HepG2 (cell line): Measurements from ENCODE around the gene SLC29A1. TPM values are rescaled to one million over a fixed set of nuclear protein-coding genes. Genes with fewer than 3 reads are reported as not detected.

Source experiments
- ATAC-seq: fragments of 200-7000 bp; cut with Tn5 transposase; 3 replicates; pipeline ENCODE4 v1.9.1; 2020; ENCODE audit warnings: mild to moderate bottlenecking, moderate library complexity
- BruUV-seq: library from RNA; stranded (reverse); fragments of 400-500 nt; replicated peaks from 2 replicates; lab custom pipeline; 2021; lab: Mats Ljungman, UMichigan
- CTCF ChIA-PET: fragments of 300-600 bp; formaldehyde crosslinking; extraction: SDS; loops from one replicate; lab custom pipeline; 2021; ENCODE audit warnings: low total read pairs, inconsistent platforms, low intra/inter-chr PET ratio; lab: Yijun Ruan, JAX
- POLR2A ChIA-PET: fragments of 350-600 bp; sonication (Branson Sonifier 250); formaldehyde crosslinking; loops from one replicate; lab custom pipeline; 2020; ENCODE audit warnings: antibody characterized with exemption, inconsistent platforms; lab: Yijun Ruan, JAX
- DNase-seq: peaks from one replicate; pipeline ENCODE4 v3.0.0-alpha.2; 2015; ENCODE audit warnings: low spot score
- FAIRE-seq: peaks from 3 replicates; lab custom pipeline; 2011; peaks lifted over from hg19 to GRCh38; lab: Jason Lieb, UNC
- H2AFZ ChIP-seq: one replicate; pipeline ENCODE4 v1.6.1; 2011; ENCODE audit warnings: low read length, inconsistent platforms
- H3K27ac ChIP-seq: fragments of 300-600 bp; 3 replicates; pipeline ENCODE4 v1.8.0; 2011; ENCODE audit warnings: mixed run types, mild to moderate bottlenecking, mixed read lengths, low read length, inconsistent platforms; ENCODE audit not compliant: insufficient read depth; ENCODE audit errors: extremely low read length
- H3K27me3 ChIP-seq, 2 experiments: fragments of 200-600 bp in 1 of 2; 2 replicates in 1 of 2; 3 replicates in 1 of 2; pipeline versions ENCODE4 v1.6.0 to v1.8.0; 2011; ENCODE audit warnings: low read length in 2 of 2, mild to moderate bottlenecking in 2 of 2, moderate library complexity in 2 of 2, inconsistent platforms in 1 of 2; ENCODE audit not compliant: insufficient read depth in 2 of 2, control insufficient read depth in 1 of 2
- H3K36me3 ChIP-seq, 2 experiments: fragments of 200-600 bp in 1 of 2; replicated peaks in 1 of 2; 2 replicates in 1 of 2; 3 replicates in 1 of 2; pipeline versions ENCODE4 v1.5.1 to v1.8.0; 2011; ENCODE audit warnings: low read length in 2 of 2, inconsistent platforms in 1 of 2; ENCODE audit not compliant: insufficient read depth in 2 of 2, control insufficient read depth in 1 of 2
- H3K4me1 ChIP-seq: 2 replicates; pipeline ENCODE4 v1.5.1; 2012; ENCODE audit warnings: low read length, inconsistent platforms; ENCODE audit not compliant: insufficient read depth
- H3K4me2 ChIP-seq: 2 replicates; pipeline ENCODE4 v1.6.0; 2011; ENCODE audit warnings: low read depth, low read length, inconsistent platforms
- H3K4me3 ChIP-seq, 3 experiments: fragments of 200-600 bp in 1 of 3; sonication (generic), shearing (Covaris generic) in 1 of 3; replicated peaks in 1 of 3; 2 replicates each; pipeline ENCODE4 v1.5.1; 2011 to 2016; ENCODE audit warnings: low read length in 3 of 3, inconsistent platforms in 2 of 3, low read depth in 2 of 3, mild to moderate bottlenecking in 2 of 3, control low read depth in 1 of 3, mixed read lengths in 1 of 3; ENCODE audit not compliant: insufficient read depth in 1 of 3
- H3K79me2 ChIP-seq: one replicate; pipeline ENCODE4 v1.6.1; 2011; ENCODE audit warnings: low read length, inconsistent platforms; ENCODE audit not compliant: insufficient read depth
- H3K9ac ChIP-seq: 2 replicates; pipeline ENCODE4 v1.6.0; 2011; ENCODE audit warnings: mild to moderate bottlenecking, low read depth, low read length, inconsistent platforms; ENCODE audit not compliant: insufficient read depth
- H3K9me3 ChIP-seq: 2 replicates; pipeline ENCODE4 v1.5.1; 2012; ENCODE audit warnings: mild to moderate bottlenecking, low read length
- H4K20me1 ChIP-seq: 2 replicates; pipeline ENCODE4 v1.6.0; 2011; ENCODE audit warnings: inconsistent platforms, mild to moderate bottlenecking, low read length, moderate library complexity; ENCODE audit not compliant: insufficient read depth
- CTCF ChIP-seq: sonication (generic); formaldehyde crosslinking; IDR thresholded peaks from 2 replicates; pipeline ENCODE4 v1.5.0; 2020; ENCODE audit warnings: mild to moderate bottlenecking, missing genetic modification reagents, moderate library complexity
- POLR2AphosphoS2 ChIP-seq: IDR thresholded peaks from 2 replicates; pipeline ENCODE4 v1.6.1; 2011; ENCODE audit warnings: low read depth, low read length, improper control_type of control experiment
- WGBS: methylation state at CpG from one replicate; pipeline ENCODE4 v1.1.6; 2017; ENCODE audit warnings: low lambda C conversion rate; 5-methylcytosine and 5-hydroxymethylcytosine counted together
- in situ Hi-C: cut with HindIII; loops from 2 replicates; pipeline ENCODE4 v1.10.0; 2017; ENCODE audit warnings: low pct_unique_long_range_greater_than_20kb; ENCODE audit not compliant: extremely low pct_ligation_motif_present
- intact Hi-C: fragments of 100-400 bp; cut with micrococcal nuclease; formaldehyde crosslinking; loops from one replicate; pipeline ENCODE4 v1.10.0; 2022; ENCODE audit not compliant: unreplicated experiment
- polyA plus RNA-seq, 8 experiments: library from polyadenylated mRNA; depleted of rRNA in 3 of 8; stranded (reverse) in 7 of 8; unstranded in 1 of 8; fragments of >200 nt; fragmentation: Illumina TruSeq in 4 of 8; extraction: Trizol in 4 of 8; gene quantifications; 2 replicates each; pipeline versions ENCODE4 v1.2.1 to v1.2.3, GENCODE V29; 2011 to 2016; ENCODE audit warnings: low read depth in 4 of 8, missing spikeins in 1 of 8, mixed read lengths in 1 of 8; ENCODE audit not compliant: insufficient read depth in 1 of 8
- total RNA-seq, 5 experiments: library from RNA; depleted of rRNA; stranded (reverse); fragments of >200 nt; fragmentation: Illumina TruSeq; extraction: Trizol; gene quantifications; 2 replicates each; pipeline ENCODE4 v1.2.3, GENCODE V29; 2016; ENCODE audit warnings: low read depth in 1 of 5
- TF ChIP-seq, protein P1 (sequence below), 2 experiments: sonication (generic) in 1 of 2; formaldehyde crosslinking in 1 of 2; IDR thresholded peaks; 2 replicates each; pipeline versions ENCODE4 v1.4.0 to v1.6.1; 2018 to 2020; ENCODE audit warnings: missing genetic modification reagents in 2 of 2, borderline replicate concordance in 1 of 2, low read depth in 1 of 2, mild to moderate bottlenecking in 1 of 2, missing biosample characterization in 1 of 2
- TF ChIP-seq, protein P2 (sequence below): sonication (generic); formaldehyde crosslinking; IDR thresholded peaks from 2 replicates; pipeline ENCODE4 v1.4.0; 2020; ENCODE audit warnings: missing genetic modification reagents

SLC29A1 gene
- total and polyA plus RNA-seq, 2 of the 13 experiments (the other 11 are each of a cell fraction or from before 2014, with no cell fraction given), result 43.2 to 106 TPM

GRCh38 chr6:44253307-44254101 lies 30.1 kb downstream of the SLC29A1 start (continued):
- TF ChIP-seq CTCF (CRISPR knock-in tag), result peak; percentile 63
- TF ChIP-seq, protein P1, sequence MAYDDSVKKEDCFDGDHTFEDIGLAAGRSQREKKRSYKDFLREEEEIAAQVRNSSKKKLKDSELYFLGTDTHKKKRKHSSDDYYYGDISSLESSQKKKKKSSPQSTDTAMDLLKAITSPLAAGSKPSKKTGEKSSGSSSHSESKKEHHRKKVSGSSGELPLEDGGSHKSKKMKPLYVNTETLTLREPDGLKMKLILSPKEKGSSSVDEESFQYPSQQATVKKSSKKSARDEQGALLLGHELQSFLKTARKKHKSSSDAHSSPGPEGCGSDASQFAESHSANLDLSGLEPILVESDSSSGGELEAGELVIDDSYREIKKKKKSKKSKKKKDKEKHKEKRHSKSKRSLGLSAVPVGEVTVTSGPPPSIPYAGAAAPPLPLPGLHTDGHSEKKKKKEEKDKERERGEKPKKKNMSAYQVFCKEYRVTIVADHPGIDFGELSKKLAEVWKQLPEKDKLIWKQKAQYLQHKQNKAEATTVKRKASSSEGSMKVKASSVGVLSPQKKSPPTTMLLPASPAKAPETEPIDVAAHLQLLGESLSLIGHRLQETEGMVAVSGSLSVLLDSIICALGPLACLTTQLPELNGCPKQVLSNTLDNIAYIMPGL (CRISPR knock-in tag; IDR thresholded peaks at IDR 0.05; ENCODE audit: borderline replicate concordance in 1 of 2, low read depth in 1 of 2), result 0 out of 4 replicates have a peak, but pooled peaks have one; percentile 29 to 43
- TF ChIP-seq POLR2AphosphoS2, result peak; percentile 85; the same call in 1 of the 2 replicates

DNA sequence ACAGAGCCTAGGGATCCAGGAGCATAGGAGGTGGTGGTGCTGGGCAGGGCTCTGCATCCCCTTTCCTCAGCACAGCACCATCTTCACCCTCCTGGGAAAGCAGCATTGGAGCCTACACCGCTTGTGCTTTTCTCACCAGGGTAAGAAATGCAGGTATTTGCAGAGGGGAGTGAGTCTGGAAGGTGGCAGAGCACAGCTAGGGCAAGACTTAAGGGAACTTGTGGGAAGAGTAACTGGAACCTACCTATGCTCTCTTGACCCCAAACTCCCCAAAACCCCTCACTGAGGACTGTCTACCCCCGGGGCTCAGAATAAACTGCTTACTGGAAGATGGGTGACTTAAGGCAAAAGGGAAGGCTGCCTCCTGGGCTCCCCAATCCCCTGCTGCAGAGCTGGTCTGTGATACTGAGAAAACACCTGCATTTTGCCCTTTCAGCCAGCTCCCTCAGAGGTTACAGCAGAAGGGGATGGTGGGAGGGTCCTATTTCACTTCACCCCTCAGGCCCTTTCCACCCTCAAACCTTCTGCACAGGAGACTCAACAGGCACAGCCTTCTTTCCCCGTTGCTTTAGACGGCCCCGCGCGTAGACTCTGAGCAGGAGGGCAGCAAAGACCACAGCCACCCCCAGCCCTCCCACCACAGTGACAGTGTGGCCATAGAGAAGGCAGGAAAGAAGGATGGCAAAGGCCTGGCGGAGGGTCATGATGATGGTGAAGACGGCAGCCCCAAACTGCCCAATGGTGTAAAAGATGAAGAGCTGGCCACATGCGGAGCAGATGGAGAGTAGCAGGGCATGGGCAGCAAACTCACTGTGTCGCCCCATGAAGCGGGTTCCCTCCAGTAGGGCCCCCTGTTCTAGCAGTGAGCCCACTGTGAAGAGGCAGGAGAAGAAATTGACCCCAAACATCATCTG lies 31.1 kb downstream of the SLC29A1 start:
- intact Hi-C loops (loop anchor here (5.0 kb wide), 1 partner anchor 157 kb away; no protein-coding TSS in a partner anchor), in situ Hi-C loops (no loop called here)
- WGBS, result 93% methylated on average over 12 of the region's 12 CpGs
- ChIA-PET POLR2A (interaction anchor here (0.8 to 6.0 kb wide), 11 partner anchors 9 to 625 kb away, joined by 3 to 264 read pairs (median 4); partner anchors contain the start of genes AARS2, GTPBP2, HSP90AB1 and MRPL14), CTCF (interaction anchor here (0.7 to 2.0 kb wide), 3 partner anchors 33 to 158 kb away, joined by 3 to 5 read pairs (median 3); no protein-coding TSS in a partner anchor)
- H2AFZ ChIP-seq, result no peak overlapping the region
- H3K4me1 ChIP-seq, result peaks cover 78% of the 10 kb centered on the region
- H3K4me3 ChIP-seq, result no peak overlapping the region; a peak in 1 of 6 replicates
- no peak for FAIRE-seq
- ATAC-seq, result peak; percentile 0; the same call in 1 of the 3 replicates
- no TSS peak for BruUV-seq
- H3K9me3 ChIP-seq, result no peaks in the 10 kb centered on the region
- DNase-seq, result no peak
- H4K20me1 ChIP-seq, result peaks cover 70% of the 10 kb centered on the region
- H3K27me3 ChIP-seq, result no peaks in the 10 kb centered on the region; a peak in 1 of 5 replicates
- peak overlapping the region; percentile 8; the same call in 1 of the 2 replicates for H3K4me2 ChIP-seq
- H3K27ac ChIP-seq, result no peak overlapping the region
- peaks cover 40 to 63% of the 10 kb centered on the region in 2 experiments for H3K36me3 ChIP-seq
- no peak overlapping the region for H3K9ac ChIP-seq
- peaks cover 39% of the 10 kb centered on the region for H3K79me2 ChIP-seq
- TF ChIP-seq, protein P2, sequence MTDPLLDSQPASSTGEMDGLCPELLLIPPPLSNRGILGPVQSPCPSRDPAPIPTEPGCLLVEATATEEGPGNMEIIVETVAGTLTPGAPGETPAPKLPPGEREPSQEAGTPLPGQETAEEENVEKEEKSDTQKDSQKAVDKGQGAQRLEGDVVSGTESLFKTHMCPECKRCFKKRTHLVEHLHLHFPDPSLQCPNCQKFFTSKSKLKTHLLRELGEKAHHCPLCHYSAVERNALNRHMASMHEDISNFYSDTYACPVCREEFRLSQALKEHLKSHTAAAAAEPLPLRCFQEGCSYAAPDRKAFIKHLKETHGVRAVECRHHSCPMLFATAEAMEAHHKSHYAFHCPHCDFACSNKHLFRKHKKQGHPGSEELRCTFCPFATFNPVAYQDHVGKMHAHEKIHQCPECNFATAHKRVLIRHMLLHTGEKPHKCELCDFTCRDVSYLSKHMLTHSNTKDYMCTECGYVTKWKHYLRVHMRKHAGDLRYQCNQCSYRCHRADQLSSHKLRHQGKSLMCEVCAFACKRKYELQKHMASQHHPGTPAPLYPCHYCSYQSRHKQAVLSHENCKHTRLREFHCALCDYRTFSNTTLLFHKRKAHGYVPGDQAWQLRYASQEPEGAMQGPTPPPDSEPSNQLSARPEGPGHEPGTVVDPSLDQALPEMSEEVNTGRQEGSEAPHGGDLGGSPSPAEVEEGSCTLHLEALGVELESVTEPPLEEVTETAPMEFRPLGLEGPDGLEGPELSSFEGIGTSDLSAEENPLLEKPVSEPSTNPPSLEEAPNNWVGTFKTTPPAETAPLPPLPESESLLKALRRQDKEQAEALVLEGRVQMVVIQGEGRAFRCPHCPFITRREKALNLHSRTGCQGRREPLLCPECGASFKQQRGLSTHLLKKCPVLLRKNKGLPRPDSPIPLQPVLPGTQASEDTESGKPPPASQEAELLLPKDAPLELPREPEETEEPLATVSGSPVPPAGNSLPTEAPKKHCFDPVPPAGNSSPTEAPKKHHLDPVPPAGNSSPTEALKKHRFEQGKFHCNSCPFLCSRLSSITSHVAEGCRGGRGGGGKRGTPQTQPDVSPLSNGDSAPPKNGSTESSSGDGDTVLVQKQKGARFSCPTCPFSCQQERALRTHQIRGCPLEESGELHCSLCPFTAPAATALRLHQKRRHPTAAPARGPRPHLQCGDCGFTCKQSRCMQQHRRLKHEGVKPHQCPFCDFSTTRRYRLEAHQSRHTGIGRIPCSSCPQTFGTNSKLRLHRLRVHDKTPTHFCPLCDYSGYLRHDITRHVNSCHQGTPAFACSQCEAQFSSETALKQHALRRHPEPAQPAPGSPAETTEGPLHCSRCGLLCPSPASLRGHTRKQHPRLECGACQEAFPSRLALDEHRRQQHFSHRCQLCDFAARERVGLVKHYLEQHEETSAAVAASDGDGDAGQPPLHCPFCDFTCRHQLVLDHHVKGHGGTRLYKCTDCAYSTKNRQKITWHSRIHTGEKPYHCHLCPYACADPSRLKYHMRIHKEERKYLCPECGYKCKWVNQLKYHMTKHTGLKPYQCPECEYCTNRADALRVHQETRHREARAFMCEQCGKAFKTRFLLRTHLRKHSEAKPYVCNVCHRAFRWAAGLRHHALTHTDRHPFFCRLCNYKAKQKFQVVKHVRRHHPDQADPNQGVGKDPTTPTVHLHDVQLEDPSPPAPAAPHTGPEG (CRISPR knock-in tag), result no peak
